Measurements from ENCODE around the gene MRE11.

Gene MRE11

GRCh38 chr11:94481342-94481741 lies 12.3 kb downstream of the MRE11 start:
- TF ChIP-seq CTCF (IDR thresholded peaks at IDR 0.05; ENCODE audit: low read depth, low read length, missing control alignments) = no peak
- no peak for DNase-seq (ENCODE audit: low read depth)
- no peak overlapping the region for H3K4me3 ChIP-seq (ENCODE audit: low read depth, low read length)
- in situ Hi-C loops (cut with HindIII; ENCODE audit: low sequenced_read_pairs) = no loop called here

GRCh38 chr11:94477624-94478023 lies 16.0 kb downstream of the MRE11 start:
- in situ Hi-C loops (cut with HindIII; ENCODE audit: low sequenced_read_pairs) = no loop called here
- no peak for DNase-seq (ENCODE audit: low read depth)
- H3K4me3 ChIP-seq (ENCODE audit: low read depth, low read length) = no peak overlapping the region
- no peak for TF ChIP-seq CTCF (IDR thresholded peaks at IDR 0.05; ENCODE audit: low read depth, low read length, missing control alignments)

- no peak for TF ChIP-seq CTCF (IDR thresholded peaks at IDR 0.05; ENCODE audit: low read depth, low read length, missing control alignments)
- no peak overlapping the region for H3K4me3 ChIP-seq (ENCODE audit: low read depth, low read length)
- peak; percentile 33 for DNase-seq (ENCODE audit: low read depth)
- in situ Hi-C loops (cut with HindIII; ENCODE audit: low sequenced_read_pairs) = no loop called here
Observed at GRCh38 chr11:94472916-94473799, 20.5 kb downstream of the MRE11 start.

GRCh38 chr11:94469416-94469815 lies 24.2 kb downstream of the MRE11 start:
- TF ChIP-seq CTCF (IDR thresholded peaks at IDR 0.05; ENCODE audit: low read depth, low read length, missing control alignments) = no peak
- in situ Hi-C loops (cut with HindIII; ENCODE audit: low sequenced_read_pairs) = no loop called here
- no peak overlapping the region for H3K4me3 ChIP-seq (ENCODE audit: low read depth, low read length)

GRCh38 chr11:94459576-94459975 lies 34.1 kb downstream of the MRE11 start:
- no peak for TF ChIP-seq CTCF (IDR thresholded peaks at IDR 0.05; ENCODE audit: low read depth, low read length, missing control alignments)
- no peak overlapping the region for H3K4me3 ChIP-seq (ENCODE audit: low read depth, low read length)
- in situ Hi-C loops (cut with HindIII; ENCODE audit: low sequenced_read_pairs) = no loop called here
- no peak for DNase-seq (ENCODE audit: low read depth)

More at GRCh38 chr11:94469416-94469815, 24.2 kb downstream of the MRE11 start:
- DNase-seq (ENCODE audit: low read depth) = no peak

- no peak for TF ChIP-seq CTCF (IDR thresholded peaks at IDR 0.05; ENCODE audit: low read depth, low read length, missing control alignments)
- H3K4me3 ChIP-seq (ENCODE audit: low read depth, low read length) = no peak overlapping the region
- in situ Hi-C loops (cut with HindIII; ENCODE audit: low sequenced_read_pairs) = no loop called here
- no peak for DNase-seq (ENCODE audit: low read depth)
Observed at GRCh38 chr11:94457118-94458029, 36.3 kb downstream of the MRE11 start.
